SK-N-SH (cell line): ENCODE data around the gene HOPX. TPM values are rescaled to one million over a fixed set of nuclear protein-coding genes. Genes with fewer than 3 reads are reported as not detected.

ENCODE experiments used
- CTCF ChIA-PET: fragments of 300-600, 350-600 bp; formaldehyde crosslinking; extraction: SDS; loops from one replicate; lab custom pipeline; 2021; lab: Yijun Ruan, JAX
- POLR2A ChIA-PET: fragments of 350-600 bp; sonication (Branson Sonifier 250); formaldehyde crosslinking; extraction: SDS; loops from one replicate; lab custom pipeline; 2020; ENCODE audit warnings: antibody characterized with exemption, inconsistent platforms; lab: Yijun Ruan, JAX
- DNase-seq: peaks from one replicate; pipeline ENCODE4 v3.0.0; 2012
- H2AFZ ChIP-seq: fragments of 200-600 bp; sonication (generic); 2 replicates; pipeline ENCODE4 v1.8.1; 2016; ENCODE audit warnings: antibody characterized with exemption, mild to moderate bottlenecking, low read depth
- H3F3A ChIP-seq: fragments of 200-600 bp; sonication (generic); replicated peaks from 2 replicates; pipeline ENCODE3; 2016; ENCODE audit warnings: antibody characterized with exemption, mild to moderate bottlenecking; ENCODE audit not compliant: insufficient read depth
- H3K27ac ChIP-seq, 2 experiments: fragments of 200-500 bp in 1 of 2; fragments of 200-600 bp in 1 of 2; sonication (Bioruptor generic) in 1 of 2; sonication (generic), shearing (Covaris generic) in 1 of 2; 2 replicates each; pipeline versions ENCODE4 v1.5.1 to v1.6.1; 2014 to 2016; ENCODE audit warnings: low read depth in 2 of 2, inconsistent platforms in 1 of 2, low read length in 1 of 2, mild to moderate bottlenecking in 1 of 2, mixed read lengths in 1 of 2
- H3K27me3 ChIP-seq: fragments of 200-600 bp; sonication (generic), shearing (Covaris generic); 2 replicates; pipeline ENCODE4 v1.6.1; 2016; ENCODE audit warnings: mixed run types; ENCODE audit not compliant: insufficient read depth
- H3K36me3 ChIP-seq, 2 experiments: fragments of 200-500 bp in 1 of 2; fragments of 200-600 bp in 1 of 2; sonication (Bioruptor generic) in 1 of 2; sonication (generic) in 1 of 2; replicated peaks in 1 of 2; 2 replicates each; pipeline versions ENCODE3 to v1.5.1; 2014 to 2016; ENCODE audit warnings: low read length in 1 of 2, mild to moderate bottlenecking in 1 of 2; ENCODE audit not compliant: insufficient read depth in 2 of 2, control insufficient read depth in 1 of 2
- H3K4me1 ChIP-seq, 2 experiments: fragments of 200-500 bp in 1 of 2; fragments of 200-600 bp in 1 of 2; sonication (Bioruptor generic) in 1 of 2; sonication (generic), shearing (Covaris generic) in 1 of 2; 2 replicates each; pipeline versions ENCODE4 v1.5.1 to v1.6.1; 2014 to 2016; ENCODE audit warnings: low read depth in 1 of 2, low read length in 1 of 2, mixed run types in 1 of 2; ENCODE audit not compliant: insufficient read depth in 2 of 2, control insufficient read depth in 1 of 2
- H3K4me2 ChIP-seq: fragments of 200-600 bp; sonication (generic), shearing (Covaris generic); 2 replicates; pipeline ENCODE4 v1.6.1; 2017; ENCODE audit warnings: mixed run types
- H3K4me3 ChIP-seq, 2 experiments: fragments of 200-500 bp in 1 of 2; fragments of 200-600 bp in 1 of 2; sonication (Bioruptor generic) in 1 of 2; sonication (generic), shearing (Covaris generic) in 1 of 2; 2 replicates each; pipeline versions ENCODE4 v1.5.1 to v1.8.1; 2014 to 2016; ENCODE audit warnings: low read depth in 2 of 2, inconsistent platforms in 1 of 2, low read length in 1 of 2, mild to moderate bottlenecking in 1 of 2, mixed read lengths in 1 of 2, moderate library complexity in 1 of 2
- H3K79me2 ChIP-seq: fragments of 200-600 bp; sonication (generic); 2 replicates; pipeline ENCODE4 v1.8.1; 2017; ENCODE audit warnings: mild to moderate bottlenecking; ENCODE audit not compliant: insufficient read depth
- H3K9ac ChIP-seq: fragments of 200-600 bp; sonication (generic); 2 replicates; pipeline ENCODE4 v1.6.1; 2017; ENCODE audit warnings: mixed run types
- H3K9me2 ChIP-seq: fragments of 200-600 bp; sonication (generic); 2 replicates; pipeline ENCODE4 v1.6.1; 2017; ENCODE audit warnings: mixed run types
- H3K9me3 ChIP-seq: fragments of 200-600 bp; sonication (generic); 2 replicates; pipeline ENCODE4 v1.6.1; 2017; ENCODE audit warnings: mixed run types, mild to moderate bottlenecking, moderate library complexity
- H4K20me1 ChIP-seq: fragments of 200-600 bp; sonication (generic); 2 replicates; pipeline ENCODE4 v1.6.1; 2017; ENCODE audit warnings: mild to moderate bottlenecking, mixed run types; ENCODE audit not compliant: insufficient read depth
- CHD2 ChIP-seq: fragments of 150-350 bp; IDR thresholded peaks from 2 replicates; pipeline ENCODE4 v1.6.1; 2018; ENCODE audit warnings: low read length; ENCODE audit not compliant: partially characterized antibody
- ELF1 ChIP-seq: IDR thresholded peaks from 2 replicates; pipeline ENCODE4 v1.4.0; 2012
- EP300 ChIP-seq, 2 experiments: IDR thresholded peaks; 2 replicates each; pipeline versions ENCODE4 v1.4.0 to v1.6.1; 2012; ENCODE audit warnings: borderline replicate concordance in 1 of 2, low read depth in 1 of 2, low read length in 1 of 2
- EZH2phosphoT487 ChIP-seq: fragments of 200-600 bp; sonication (generic); IDR thresholded peaks from 2 replicates; pipeline ENCODE4 v1.6.1; 2017; ENCODE audit warnings: low read depth, mixed run types, mild to moderate bottlenecking, antibody characterized with exemption, moderate library complexity, borderline replicate concordance
- FOXM1 ChIP-seq: IDR thresholded peaks from 2 replicates; pipeline ENCODE4 v1.4.0; 2012; ENCODE audit warnings: low read depth, mild to moderate bottlenecking
- MXI1 ChIP-seq: IDR thresholded peaks from 2 replicates; pipeline ENCODE4 v1.6.1; 2012; ENCODE audit warnings: mild to moderate bottlenecking, low read depth, low read length, improper control_type of control experiment
- POLR2AphosphoS5 ChIP-seq: IDR thresholded peaks from 2 replicates; pipeline ENCODE4 v1.6.1; 2012; ENCODE audit warnings: low read depth, low read length
- RAD21 ChIP-seq: IDR thresholded peaks from 2 replicates; pipeline ENCODE4 v1.6.1; 2012; ENCODE audit warnings: mild to moderate bottlenecking, low read length
- RCOR1 ChIP-seq: fragments of 150-350 bp; IDR thresholded peaks from 2 replicates; pipeline ENCODE4 v1.6.1; 2017; ENCODE audit warnings: antibody characterized with exemption, low read length
- RXRA ChIP-seq: IDR thresholded peaks from 2 replicates; pipeline ENCODE4 v1.4.0; 2012; ENCODE audit warnings: low read depth, mild to moderate bottlenecking, borderline replicate concordance
- SIN3A ChIP-seq: IDR thresholded peaks from 2 replicates; pipeline ENCODE4 v1.6.1; 2012; ENCODE audit warnings: low read depth, mild to moderate bottlenecking, low read length, moderate library complexity, borderline replicate concordance
- WGBS: methylation state at CpG from one replicate; pipeline ENCODE4 v1.1.6; 2017; ENCODE audit warnings: low lambda C conversion rate; 5-methylcytosine and 5-hydroxymethylcytosine counted together
- polyA plus RNA-seq, 3 experiments: library from polyadenylated mRNA; depleted of rRNA; stranded (reverse); fragments of >200 nt; gene quantifications; 2 replicates each; pipeline ENCODE4 v1.2.3, GENCODE V29; 2012
- TF ChIP-seq, protein P1 (sequence below): fragments of 150-350 bp; IDR thresholded peaks from 2 replicates; pipeline ENCODE4 v1.6.1; 2016; ENCODE audit warnings: mild to moderate bottlenecking, low read depth, low read length
- TF ChIP-seq, protein P2 (sequence below): IDR thresholded peaks from 2 replicates; pipeline ENCODE4 v1.4.0; 2012; ENCODE audit warnings: low read depth
- TF ChIP-seq, protein P3 (sequence below): fragments of 150-350 bp; IDR thresholded peaks from 2 replicates; pipeline ENCODE4 v1.6.1; 2017; ENCODE audit warnings: antibody characterized with exemption, low read length, low read depth, borderline replicate concordance
- TF ChIP-seq, protein P4 (sequence below): fragments of 200-600 bp; sonication (generic); IDR thresholded peaks from 2 replicates; pipeline ENCODE4 v1.6.1; 2017; ENCODE audit warnings: antibody characterized with exemption, mild to moderate bottlenecking, moderate library complexity
- TF ChIP-seq, protein P5 (sequence below): IDR thresholded peaks from 2 replicates; pipeline ENCODE4 v1.4.0; 2012; ENCODE audit warnings: low read depth, borderline replicate concordance

Gene HOPX
- polyA plus RNA-seq, 1 of the 3 experiments (the other 2 are of a cell fraction), result 0.05 TPM

DNA sequence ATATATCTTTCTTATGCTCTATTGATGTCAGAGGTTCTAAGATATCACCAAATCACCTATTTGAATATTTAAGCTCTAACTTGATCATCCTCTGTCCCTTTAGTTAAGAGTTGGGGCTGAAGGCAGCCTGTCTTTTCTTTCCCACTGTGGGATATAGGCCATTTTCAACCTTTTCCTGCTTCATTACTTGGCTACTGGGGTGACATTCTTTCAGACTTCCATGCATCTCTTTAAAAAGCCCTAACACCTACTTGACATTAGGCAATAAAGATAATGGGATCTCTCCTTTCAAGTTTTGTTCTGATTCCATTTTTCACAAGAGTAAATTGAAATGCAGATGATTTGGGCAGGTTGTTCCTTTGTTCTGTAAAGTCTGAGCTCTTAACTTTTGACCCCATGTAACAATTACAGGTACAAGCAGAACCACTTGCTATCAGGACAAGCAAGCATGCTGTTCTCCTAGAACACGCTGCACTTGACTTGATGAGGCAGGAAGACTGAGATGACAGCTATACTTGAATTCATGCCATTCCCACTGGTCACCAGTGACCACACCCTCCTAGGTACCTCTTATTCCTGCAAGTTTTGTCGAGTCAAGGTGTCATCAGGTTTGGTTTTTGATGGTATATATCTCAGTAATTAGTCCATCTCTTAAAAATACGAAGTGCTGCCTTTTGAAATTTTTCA is 18.2 kb downstream of the HOPX start (continued):
- TF ChIP-seq, protein P1, sequence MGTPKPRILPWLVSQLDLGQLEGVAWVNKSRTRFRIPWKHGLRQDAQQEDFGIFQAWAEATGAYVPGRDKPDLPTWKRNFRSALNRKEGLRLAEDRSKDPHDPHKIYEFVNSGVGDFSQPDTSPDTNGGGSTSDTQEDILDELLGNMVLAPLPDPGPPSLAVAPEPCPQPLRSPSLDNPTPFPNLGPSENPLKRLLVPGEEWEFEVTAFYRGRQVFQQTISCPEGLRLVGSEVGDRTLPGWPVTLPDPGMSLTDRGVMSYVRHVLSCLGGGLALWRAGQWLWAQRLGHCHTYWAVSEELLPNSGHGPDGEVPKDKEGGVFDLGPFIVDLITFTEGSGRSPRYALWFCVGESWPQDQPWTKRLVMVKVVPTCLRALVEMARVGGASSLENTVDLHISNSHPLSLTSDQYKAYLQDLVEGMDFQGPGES, result no peak
- TF ChIP-seq RAD21, result no peak
- no peak for TF ChIP-seq MXI1

DNA sequence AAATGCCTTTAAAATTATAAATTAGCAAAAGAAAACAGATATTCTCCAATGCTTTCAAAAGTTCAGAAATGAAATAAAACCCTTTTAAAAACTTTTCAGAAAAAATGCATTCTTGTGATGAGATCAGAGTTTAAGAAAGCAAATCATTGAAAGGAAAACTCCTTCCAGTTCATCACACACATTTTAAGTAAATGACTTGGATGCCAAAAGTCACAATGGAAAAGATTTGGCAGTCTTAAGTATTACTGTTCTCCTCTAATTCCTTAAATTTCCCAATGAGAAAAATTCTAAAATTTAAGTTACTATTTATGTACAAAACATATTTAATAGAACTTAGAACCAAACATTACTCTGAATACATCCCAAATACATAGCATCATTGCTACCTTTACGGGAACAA is 21.1 kb downstream of the HOPX start:
- POLR2A ChIA-PET, result no interaction called here
- no peak overlapping the region for H3K9ac ChIP-seq
- H3K4me2 ChIP-seq, result no peak overlapping the region
- no peaks in the 10 kb centered on the region for H3K79me2 ChIP-seq
- no peaks in the 10 kb centered on the region for H3K9me2 ChIP-seq
- H2AFZ ChIP-seq, result no peak overlapping the region
- H3K27me3 ChIP-seq, result peaks cover 46% of the 10 kb centered on the region
- WGBS, result 69% methylated on average over 1 of the region's 1 CpG
- no peak overlapping the region for H3K27ac ChIP-seq
- TF ChIP-seq, protein P2, sequence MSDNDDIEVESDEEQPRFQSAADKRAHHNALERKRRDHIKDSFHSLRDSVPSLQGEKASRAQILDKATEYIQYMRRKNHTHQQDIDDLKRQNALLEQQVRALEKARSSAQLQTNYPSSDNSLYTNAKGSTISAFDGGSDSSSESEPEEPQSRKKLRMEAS, result no peak
- TF ChIP-seq RXRA (no peak), SIN3A (no peak), FOXM1 (no peak), POLR2AphosphoS5 (no peak), ELF1 (no peak), EZH2phosphoT487 (no peak), RCOR1 (no peak), CHD2 (no peak), EP300 (IDR thresholded peaks at IDR 0.05; ENCODE audit: borderline replicate concordance in 1 of 2, low read depth in 1 of 2, low read length in 1 of 2) (no peak)
- TF ChIP-seq, protein P3, sequence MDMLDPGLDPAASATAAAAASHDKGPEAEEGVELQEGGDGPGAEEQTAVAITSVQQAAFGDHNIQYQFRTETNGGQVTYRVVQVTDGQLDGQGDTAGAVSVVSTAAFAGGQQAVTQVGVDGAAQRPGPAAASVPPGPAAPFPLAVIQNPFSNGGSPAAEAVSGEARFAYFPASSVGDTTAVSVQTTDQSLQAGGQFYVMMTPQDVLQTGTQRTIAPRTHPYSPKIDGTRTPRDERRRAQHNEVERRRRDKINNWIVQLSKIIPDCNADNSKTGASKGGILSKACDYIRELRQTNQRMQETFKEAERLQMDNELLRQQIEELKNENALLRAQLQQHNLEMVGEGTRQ, result no peak
- TF ChIP-seq, protein P4, sequence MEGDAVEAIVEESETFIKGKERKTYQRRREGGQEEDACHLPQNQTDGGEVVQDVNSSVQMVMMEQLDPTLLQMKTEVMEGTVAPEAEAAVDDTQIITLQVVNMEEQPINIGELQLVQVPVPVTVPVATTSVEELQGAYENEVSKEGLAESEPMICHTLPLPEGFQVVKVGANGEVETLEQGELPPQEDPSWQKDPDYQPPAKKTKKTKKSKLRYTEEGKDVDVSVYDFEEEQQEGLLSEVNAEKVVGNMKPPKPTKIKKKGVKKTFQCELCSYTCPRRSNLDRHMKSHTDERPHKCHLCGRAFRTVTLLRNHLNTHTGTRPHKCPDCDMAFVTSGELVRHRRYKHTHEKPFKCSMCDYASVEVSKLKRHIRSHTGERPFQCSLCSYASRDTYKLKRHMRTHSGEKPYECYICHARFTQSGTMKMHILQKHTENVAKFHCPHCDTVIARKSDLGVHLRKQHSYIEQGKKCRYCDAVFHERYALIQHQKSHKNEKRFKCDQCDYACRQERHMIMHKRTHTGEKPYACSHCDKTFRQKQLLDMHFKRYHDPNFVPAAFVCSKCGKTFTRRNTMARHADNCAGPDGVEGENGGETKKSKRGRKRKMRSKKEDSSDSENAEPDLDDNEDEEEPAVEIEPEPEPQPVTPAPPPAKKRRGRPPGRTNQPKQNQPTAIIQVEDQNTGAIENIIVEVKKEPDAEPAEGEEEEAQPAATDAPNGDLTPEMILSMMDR, result no peak
- TF ChIP-seq, protein P1, result no peak
- TF ChIP-seq, protein P5, sequence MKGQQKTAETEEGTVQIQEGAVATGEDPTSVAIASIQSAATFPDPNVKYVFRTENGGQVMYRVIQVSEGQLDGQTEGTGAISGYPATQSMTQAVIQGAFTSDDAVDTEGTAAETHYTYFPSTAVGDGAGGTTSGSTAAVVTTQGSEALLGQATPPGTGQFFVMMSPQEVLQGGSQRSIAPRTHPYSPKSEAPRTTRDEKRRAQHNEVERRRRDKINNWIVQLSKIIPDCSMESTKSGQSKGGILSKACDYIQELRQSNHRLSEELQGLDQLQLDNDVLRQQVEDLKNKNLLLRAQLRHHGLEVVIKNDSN, result no peak
- no peaks in the 10 kb centered on the region for H3K36me3 ChIP-seq
- H3K4me3 ChIP-seq, result no peak overlapping the region
- no peaks in the 10 kb centered on the region for H4K20me1 ChIP-seq
- no peak for DNase-seq
- peaks cover 5 to 9% of the 10 kb centered on the region in 2 experiments; a peak in 1 of 4 replicates for H3K4me1 ChIP-seq
- no peaks in the 10 kb centered on the region for H3K9me3 ChIP-seq
- H3F3A ChIP-seq, result no peaks in the 10 kb centered on the region
- CTCF ChIA-PET, result interaction anchor here (1.8 kb wide), 1 partner anchor 83 kb away, joined by 6 read pairs; no protein-coding TSS in a partner anchor
